DOHH2 (cell line): ENCODE measurements around the gene UTP15.

Experiments used
- EZH2phosphoT487 ChIP-seq: fragments of 200-600 bp; sonication (generic); IDR thresholded peaks from 2 replicates; pipeline ENCODE4 v1.6.1; 2017; ENCODE audit warnings: borderline replicate concordance, mild to moderate bottlenecking, antibody characterized with exemption, low read length, moderate library complexity, mixed read lengths
- TF ChIP-seq, protein P1 (sequence below): fragments of 200-600 bp; sonication (generic); IDR thresholded peaks from one replicate; pipeline ENCODE4 v1.5.1; 2014; ENCODE audit warnings: antibody characterized with exemption, mild to moderate bottlenecking, low read depth, low read length; ENCODE audit not compliant: poor library complexity, severe bottlenecking

DNA sequence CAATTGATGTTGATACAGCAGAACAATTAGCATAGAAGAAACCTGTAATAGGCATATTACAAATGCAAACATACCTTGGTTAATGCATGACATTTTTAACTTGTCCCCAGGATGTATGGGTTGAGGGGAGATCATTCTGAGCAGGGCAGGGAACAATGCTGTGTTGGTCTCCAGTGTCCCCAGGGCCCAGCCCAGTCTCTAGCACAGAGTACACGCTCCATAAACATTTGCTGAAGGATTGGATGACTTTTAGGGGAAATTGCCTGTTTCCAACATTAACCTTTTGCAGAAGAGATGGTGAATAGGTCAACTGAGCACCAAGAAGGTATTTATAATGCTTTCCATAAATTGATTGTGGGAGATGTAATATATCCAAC lies 20.2 kb upstream of the UTP15 start:
- TF ChIP-seq, protein P1, sequence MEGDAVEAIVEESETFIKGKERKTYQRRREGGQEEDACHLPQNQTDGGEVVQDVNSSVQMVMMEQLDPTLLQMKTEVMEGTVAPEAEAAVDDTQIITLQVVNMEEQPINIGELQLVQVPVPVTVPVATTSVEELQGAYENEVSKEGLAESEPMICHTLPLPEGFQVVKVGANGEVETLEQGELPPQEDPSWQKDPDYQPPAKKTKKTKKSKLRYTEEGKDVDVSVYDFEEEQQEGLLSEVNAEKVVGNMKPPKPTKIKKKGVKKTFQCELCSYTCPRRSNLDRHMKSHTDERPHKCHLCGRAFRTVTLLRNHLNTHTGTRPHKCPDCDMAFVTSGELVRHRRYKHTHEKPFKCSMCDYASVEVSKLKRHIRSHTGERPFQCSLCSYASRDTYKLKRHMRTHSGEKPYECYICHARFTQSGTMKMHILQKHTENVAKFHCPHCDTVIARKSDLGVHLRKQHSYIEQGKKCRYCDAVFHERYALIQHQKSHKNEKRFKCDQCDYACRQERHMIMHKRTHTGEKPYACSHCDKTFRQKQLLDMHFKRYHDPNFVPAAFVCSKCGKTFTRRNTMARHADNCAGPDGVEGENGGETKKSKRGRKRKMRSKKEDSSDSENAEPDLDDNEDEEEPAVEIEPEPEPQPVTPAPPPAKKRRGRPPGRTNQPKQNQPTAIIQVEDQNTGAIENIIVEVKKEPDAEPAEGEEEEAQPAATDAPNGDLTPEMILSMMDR, result no peak
- TF ChIP-seq EZH2phosphoT487, result no peak
